Measurements from ENCODE around the gene CKLF.

Gene CKLF

DNA sequence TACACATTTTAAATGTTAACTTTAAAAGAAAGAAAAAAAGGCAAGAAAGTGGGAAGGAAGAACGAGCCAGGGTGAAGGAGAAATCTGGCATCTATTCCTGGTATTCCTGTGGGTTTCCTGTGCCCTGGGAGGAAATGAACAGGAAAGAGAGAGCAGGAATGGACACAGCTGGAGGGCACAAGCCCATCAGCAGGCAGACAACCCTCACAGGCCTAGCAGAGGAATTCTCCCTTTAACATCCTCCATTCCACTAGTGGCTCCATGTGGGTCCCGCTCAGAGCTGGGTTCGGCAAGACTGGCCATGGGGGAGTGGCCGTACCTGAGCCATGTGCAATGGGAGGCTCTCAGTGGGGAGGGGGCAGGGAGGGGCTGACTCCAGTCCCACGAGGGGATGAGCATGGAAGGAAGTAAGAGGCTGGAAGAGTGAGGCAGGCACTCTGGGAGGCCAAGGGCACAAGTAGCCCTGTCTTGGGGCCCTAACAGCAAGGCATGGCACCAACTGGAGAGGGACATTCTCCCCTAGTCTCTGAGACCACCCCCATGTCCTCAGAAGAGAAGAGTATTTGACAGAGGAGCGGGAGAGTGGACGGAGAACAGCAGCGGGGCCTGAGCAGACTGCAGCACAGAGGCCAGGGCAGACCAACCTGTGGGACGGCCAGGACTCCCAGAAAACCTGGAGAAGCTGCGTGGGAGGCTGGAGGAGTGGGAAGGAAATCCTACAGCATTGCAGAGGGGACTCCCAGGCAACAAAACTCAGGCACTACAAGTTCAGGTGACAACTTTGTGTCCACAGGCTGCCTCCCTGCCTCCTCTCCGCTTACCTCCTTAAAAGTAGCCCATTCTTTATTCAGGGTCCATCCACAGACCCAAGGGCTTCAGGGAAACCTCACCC lies 32.6 kb upstream of the CKLF start:
- no peak for DNase-seq

DNA sequence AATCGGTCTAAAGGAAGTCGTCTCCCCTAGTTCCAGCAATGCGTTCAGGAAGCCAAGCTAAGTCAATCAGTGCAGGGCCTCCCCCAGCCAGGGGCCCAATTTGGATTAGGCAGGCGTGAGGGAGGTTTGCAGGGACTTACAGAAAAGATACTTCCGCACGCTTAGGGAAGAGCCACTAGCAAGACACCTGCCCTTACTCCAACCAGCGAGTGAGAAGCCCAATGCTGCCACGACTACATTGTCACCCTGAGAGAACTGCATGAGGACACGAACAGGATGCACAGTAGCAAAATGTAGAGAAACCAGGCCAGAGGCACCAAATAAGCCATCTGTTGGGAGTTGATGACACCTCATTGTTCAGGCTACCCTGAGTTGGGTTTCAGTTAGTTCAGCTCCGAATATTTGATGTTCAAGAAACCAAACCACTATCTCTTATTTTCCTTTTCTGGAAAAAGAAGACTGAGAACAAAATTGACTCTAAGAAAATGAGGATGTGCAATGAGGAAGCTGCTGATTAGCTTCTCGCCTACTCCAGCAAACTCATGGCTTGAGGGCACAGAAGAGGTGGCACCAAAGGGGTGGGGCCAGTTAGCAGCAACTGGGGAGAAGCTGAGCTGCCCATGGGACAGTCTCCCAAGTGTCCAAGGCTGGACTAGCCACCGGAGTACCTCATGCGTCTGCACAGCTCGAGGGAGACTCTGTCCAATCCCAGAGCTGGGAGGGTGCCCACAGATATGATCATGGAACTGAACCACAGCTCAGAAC lies 31.8 kb upstream of the CKLF start:
- no peak for DNase-seq

DNA sequence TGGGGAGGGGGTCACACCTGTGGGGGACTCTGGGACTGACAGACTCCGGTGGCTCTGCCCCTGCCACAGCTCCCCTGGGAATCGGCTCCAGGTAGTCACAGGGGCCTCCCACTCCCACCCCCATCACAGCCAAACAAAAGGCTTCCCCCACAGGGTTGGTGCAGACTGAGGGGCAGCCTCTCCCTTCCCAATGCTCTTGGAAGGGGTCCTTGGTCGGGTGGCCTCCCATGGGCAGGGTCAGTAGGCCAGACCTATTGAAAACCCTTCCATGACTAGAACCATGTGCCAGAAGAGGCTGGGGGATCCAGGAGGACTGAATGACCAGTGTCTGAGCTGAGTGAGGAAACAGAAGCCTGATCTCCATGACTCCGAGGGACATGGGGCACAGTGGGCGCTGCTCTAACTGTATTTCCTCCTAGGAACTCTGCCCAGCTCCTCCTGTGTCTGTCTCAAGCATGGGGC lies 31.1 kb upstream of the CKLF start:
- no peak for DNase-seq

GRCh38 chr16:66521951-66522771 lies 30.2 kb upstream of the CKLF start:
- DNase-seq, result no peak

GRCh38 chr16:66522816-66523590 lies 29.4 kb upstream of the CKLF start:
- no peak for DNase-seq

- DNase-seq, result no peak
These were observed 28.5 kb upstream of the CKLF start for GRCh38 chr16:66523861-66524354.

- DNase-seq, result no peak
These were observed 27.7 kb upstream of the CKLF start for GRCh38 chr16:66524601-66525164.

GRCh38 chr16:66525396-66526180 lies 26.8 kb upstream of the CKLF start:
- no peak for DNase-seq

DNA sequence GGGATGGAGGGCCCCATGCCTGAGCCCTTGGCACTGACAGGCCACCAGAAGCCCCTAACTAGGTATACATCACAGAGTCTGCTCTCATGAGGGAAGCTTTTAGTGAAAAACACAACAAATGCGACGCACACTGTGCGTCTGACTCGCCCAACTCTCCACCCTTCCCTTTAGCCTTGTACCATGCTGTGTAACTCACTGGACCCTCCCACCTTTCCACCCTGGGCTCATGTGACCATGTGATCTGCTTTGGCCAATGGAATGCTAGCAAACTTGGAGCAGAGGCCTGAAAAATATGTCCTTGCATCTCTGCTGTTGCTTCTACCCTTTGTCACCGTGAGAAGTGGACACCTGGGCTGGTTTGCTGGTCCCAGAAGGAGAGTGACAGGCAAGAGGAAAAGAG lies 24.1 kb upstream of the CKLF start:
- no peak for DNase-seq

DNA sequence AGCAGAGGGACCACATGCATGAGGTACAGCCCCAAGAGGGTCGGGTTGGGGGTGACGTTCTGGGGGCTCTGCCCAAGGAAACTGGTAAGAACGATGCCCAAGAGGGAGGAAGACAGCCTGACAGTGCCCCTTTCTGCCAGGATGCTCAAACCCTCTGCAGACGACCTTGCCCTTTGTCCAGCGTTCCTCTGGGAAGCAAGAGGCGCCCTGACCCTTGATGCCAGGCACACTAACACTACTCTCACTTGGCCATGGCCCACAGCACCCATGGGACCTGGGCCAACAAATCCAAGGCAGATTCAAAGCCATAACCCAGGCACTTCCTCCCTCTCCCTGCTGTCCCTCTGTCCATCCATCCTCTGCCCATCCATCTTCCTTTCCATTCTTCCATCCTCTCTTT lies 22.9 kb upstream of the CKLF start:
- DNase-seq, result no peak

DNA sequence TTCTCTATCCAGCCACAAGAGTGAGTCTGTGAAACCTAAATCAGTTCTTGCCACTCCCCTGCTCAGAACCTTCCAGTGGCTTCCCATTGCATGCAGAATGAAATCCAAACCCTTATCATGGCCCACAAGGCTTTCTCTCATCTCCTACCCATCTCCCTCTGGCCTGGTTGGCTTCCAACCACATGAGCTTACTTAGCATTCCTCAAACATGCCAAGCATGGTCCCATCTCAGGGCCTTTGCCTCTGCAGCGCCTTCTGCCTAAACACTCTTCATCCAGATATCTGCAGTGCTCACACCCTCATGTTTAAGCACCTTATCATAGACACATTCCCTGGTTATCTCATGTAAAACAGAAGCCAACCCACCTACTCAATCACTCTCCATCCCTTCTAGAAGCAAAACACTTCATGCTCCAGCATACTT lies 18.0 kb upstream of the CKLF start:
- DNase-seq, result no peak

DNA sequence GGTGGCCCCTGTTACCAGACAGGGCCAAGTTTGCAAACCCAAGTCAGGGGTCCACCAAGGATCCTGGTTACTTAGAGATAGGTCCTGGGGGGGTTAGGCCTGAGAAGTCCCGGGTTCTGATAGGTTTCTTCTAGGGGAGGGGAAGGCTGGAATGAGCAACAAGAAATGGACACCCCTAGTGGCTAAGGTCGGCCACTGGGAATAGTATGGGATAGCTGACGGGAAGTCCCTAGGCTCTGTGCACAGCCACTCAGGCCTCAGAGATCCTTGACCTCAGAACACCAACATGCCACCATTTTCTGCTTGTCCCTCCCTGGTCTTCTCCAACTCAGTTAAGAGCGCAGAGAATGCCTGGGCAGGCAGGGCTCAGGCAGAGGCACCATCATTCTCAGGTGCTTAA lies 15.9 kb upstream of the CKLF start:
- DNase-seq, result no peak

DNA sequence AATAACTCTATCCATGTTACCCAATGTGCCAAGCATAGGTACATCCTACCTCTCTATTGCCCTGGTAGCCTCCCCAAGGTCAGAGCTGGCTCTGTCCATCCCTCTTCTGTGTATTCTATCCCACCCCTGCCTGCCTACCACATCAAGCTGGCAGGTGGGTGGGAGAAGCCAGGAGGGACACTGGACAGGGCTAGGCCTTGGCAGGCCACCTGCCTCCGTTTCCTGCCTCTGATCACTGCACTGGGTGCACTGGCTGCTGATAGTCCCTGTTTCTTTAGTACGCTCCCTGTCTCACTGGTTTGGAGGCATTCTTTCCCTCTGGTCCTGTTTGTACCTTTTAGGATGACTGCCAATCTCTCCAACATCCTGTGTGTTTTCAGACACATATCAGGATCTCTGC lies 15.1 kb upstream of the CKLF start:
- no peak for DNase-seq

DNA sequence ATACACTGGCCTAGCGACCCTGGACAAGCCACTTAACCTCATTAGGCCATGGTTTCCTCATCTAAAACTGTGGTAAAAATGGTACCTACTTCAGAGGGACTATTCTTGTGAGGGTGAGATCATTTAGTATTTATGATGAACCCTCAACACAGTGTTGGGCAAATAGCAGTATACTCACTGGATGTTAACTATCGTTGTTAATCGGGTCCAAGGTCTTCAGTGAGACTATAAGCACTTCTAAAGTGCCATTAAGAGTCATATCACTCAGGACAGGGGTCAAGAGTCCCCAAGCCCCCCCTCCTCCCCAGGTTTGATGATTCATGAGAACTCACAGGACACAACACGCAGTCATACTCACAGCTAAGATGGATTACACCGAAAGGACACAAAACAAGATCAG lies 13.5 kb upstream of the CKLF start:
- no peak for DNase-seq

- no peak for DNase-seq
These were observed 12.5 kb upstream of the CKLF start for GRCh38 chr16:66539623-66540469.

DNA sequence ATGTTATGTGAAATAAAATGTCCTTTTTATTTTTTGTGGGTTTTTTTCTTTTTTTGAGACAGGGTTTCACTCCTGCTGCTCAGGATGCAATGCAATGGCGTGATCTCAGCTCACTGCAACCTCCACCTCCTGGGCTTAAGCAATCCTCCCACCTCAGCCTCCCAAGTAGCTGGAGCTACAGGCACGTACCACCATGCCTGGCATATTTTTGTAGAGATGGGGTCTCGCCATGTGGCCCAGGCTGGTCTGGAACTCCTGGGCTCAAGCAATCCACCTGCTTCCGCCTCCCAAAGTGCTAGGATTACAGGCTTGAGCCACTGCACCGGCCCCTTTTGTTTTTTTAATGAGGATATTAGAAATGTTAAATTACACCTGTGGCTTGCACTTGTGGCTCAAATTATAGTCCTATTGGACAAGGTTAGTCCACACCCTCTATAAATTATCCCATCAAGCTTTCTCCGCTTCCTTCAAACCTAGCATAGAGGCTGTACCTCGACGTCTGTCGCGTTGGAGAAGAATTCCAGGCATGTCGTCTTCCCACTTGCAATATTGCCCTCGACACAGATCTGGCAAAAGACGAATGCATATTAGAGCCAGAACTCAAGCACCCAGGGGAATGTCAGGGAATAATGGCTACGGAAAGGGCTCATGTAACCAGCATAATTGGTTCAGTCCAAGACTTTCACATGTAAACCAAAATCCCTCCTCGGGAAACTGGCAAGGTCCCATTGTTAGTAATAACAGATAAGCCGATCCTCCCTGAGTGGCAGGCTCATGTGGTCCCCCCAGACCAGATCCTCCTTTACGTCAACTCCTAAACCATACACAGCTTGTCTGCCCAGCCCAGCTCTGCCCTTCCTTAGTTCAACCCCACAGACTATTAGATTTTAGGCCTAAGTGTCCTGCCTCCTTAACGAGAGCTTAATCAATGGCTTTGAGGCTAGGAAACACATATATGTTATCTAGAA lies 10.7 kb upstream of the CKLF start:
- DNase-seq, result no peak

DNA sequence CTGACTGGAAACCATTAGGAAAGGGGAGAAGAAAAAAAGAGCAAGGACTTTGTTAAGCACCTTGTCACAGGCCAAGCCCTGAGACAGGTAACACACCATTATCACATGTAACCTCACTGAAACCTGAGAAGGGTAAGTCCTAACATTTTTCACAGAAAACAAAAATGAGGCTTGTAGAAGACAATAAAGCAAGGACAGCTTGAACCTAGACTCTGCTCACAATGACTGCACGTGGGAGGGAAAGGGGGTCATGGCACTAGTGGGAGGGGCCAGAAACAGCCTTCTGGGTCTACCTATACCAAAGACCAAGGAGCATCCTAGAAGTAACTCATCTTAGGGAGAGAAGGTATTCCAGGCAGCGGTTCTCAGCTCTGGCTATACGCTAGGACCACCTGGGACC lies 10.0 kb upstream of the CKLF start:
- DNase-seq, result no peak

DNA sequence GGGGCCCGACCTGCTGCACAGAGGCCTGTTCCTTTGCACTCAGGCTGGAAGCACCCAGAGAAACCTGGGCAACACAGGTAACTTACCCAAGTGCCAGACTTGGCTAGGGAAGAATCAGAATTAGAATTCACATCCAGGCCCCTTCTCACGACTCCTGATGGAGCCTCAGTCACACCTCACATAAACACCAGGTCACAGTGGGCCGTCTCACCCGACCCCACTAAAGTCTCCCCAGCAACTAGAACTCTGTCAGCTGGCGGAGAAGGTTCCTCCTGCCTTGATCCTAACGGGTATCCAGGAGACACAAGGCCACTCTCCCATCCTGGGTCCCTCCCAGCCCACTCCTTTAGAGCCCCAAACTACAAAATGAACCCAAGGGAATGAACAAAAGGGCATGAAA lies 8.8 kb upstream of the CKLF start:
- no peak for DNase-seq

Measured in COR-L47 (cell line).